Uterus (tissue), 4 donors: Measurements from ENCODE around the gene ASTN2. TPM values are rescaled to one million over a fixed set of nuclear protein-coding genes. Genes with fewer than 3 reads are reported as not detected.

Experiments
- DNase-seq, 2 donors: peaks; one replicate each; pipeline ENCODE4 v3.0.0-alpha.2; 2019 to 2020
- H3K27ac ChIP-seq, 2 donors: fragments of 200-600 bp; sonication (generic); 1 replicate in 1 of 2; 2 replicates in 1 of 2; pipeline ENCODE4 v1.5.1; 2016 to 2018
- H3K27me3 ChIP-seq, 2 donors: fragments of 200-600 bp; sonication (generic); one replicate each; pipeline ENCODE4 v1.5.1; 2018 to 2019; ENCODE audit warnings: control low read depth in 1 of 2
- H3K36me3 ChIP-seq, 2 donors: fragments of 200-600 bp; sonication (generic); one replicate each; pipeline ENCODE4 v1.5.1; 2019; ENCODE audit warnings: control low read depth in 1 of 2
- H3K4me1 ChIP-seq, 2 donors: fragments of 200-600 bp; sonication (generic); one replicate each; pipeline ENCODE4 v1.5.1; 2018 to 2019; ENCODE audit warnings: control low read depth in 1 of 2
- H3K4me3 ChIP-seq, 2 donors: fragments of 200-600 bp; sonication (generic); 1 replicate in 1 of 2; 2 replicates in 1 of 2; pipeline ENCODE4 v1.5.1; 2018 to 2019; ENCODE audit warnings: mild to moderate bottlenecking in 1 of 2
- H3K9me3 ChIP-seq, 2 donors: fragments of 200-600 bp; sonication (generic); one replicate each; pipeline ENCODE4 v1.5.1; 2019; ENCODE audit warnings: control low read depth in 1 of 2
- CTCF ChIP-seq, 4 experiments: fragments of 200-600 bp in 2 of 4; fragments of 450-650 bp in 2 of 4; sonication (generic) in 2 of 4; IDR thresholded peaks; one replicate each; pipeline ENCODE4 v1.5.1; 2016 to 2019; ENCODE audit warnings: antibody characterized with exemption in 4 of 4, mild to moderate bottlenecking in 2 of 4, moderate library complexity in 1 of 4
- POLR2A ChIP-seq, 2 donors: fragments of 450-650 bp; IDR thresholded peaks; one replicate each; pipeline ENCODE4 v1.6.1; 2016; ENCODE audit warnings: antibody characterized with exemption in 2 of 2, mild to moderate bottlenecking in 1 of 2, moderate library complexity in 1 of 2
- intact Hi-C: fragments of 100-400 bp; cut with DNase I; formaldehyde crosslinking; loops from one replicate; pipeline ENCODE4 v1.15.1; 2023; ENCODE audit warnings: low total_unique reads
- total RNA-seq, 4 donors: library from RNA; depleted of rRNA in 3 of 4; stranded (reverse); fragments of >200 nt in 3 of 4; gene quantifications; one replicate each; pipeline versions ENCODE4 v1.1.0 to v1.2.4, GENCODE V29; 2014 to 2023
- donor health status: DM: yes; HTN: yes; CAD: no.

ASTN2 gene
- total RNA-seq, 4 donors from 2014 or later = 1.8 to 8.6 (median 6.7) TPM

DNA sequence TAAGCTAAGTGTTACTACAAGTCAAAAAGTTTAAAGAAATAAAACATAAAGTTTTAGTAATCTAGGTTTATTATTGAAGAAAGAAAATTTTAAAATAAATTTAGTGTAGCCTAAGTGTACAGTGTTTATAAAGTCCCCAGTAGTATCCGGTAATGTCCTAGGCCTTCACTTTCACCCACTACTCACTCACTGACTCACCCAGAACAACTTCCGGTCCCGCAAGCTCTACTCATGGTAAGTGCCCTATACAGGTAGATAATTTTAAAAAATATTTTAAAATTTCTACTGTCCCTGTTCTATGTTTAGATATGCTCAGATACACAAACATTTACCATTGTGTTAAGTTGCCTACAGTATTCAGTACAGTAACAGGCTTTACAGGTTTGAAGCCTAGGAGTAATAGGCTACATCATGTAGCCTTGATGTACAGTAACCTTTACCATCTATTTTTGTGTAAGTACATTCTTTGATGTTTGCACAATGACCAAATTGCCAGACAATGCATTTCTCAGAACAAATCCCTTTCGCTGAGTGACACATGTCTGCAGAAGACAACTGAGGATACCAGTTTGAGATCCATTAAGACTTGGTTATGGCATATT lies 474.1 kb downstream of the ASTN2 start:
- no peaks in the 10 kb centered on the region for H3K27me3 ChIP-seq
- no peak for TF ChIP-seq CTCF (IDR thresholded peaks at IDR 0.05)
- TF ChIP-seq POLR2A (IDR thresholded peaks at IDR 0.05) = no peak
- no peaks in the 10 kb centered on the region for H3K36me3 ChIP-seq
- DNase-seq = no peak
- no peaks in the 10 kb centered on the region for H3K9me3 ChIP-seq
- H3K27ac ChIP-seq = no peak overlapping the region
- intact Hi-C loops = no loop called here
- no peak overlapping the region for H3K4me3 ChIP-seq
- no peaks in the 10 kb centered on the region for H3K4me1 ChIP-seq

DNA sequence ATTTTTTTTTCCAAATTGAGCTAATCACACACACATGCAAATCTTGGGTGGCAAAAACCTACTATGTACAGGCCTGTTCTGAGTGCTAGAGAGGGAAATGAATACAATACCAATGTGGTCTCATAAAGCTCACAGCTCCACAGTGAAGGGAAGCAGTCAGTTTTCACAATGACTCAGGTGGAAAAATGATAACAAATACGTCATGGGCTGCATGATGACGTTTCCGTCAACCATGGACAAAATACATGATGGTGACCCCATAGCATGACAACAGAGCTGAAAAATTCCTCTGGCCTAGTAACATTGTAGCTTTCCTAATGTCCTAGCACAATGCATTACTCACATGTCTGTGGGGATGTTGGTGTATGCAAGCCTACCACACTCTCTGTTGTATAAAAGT lies 475.2 kb downstream of the ASTN2 start:
- intact Hi-C loops = no loop called here
- Histone ChIP-seq H3K36me3 (no peaks in the 10 kb centered on the region), H3K4me3 (no peak overlapping the region), H3K27ac (no peak overlapping the region), H3K27me3 (no peaks in the 10 kb centered on the region), H3K4me1 (no peaks in the 10 kb centered on the region), H3K9me3 (no peaks in the 10 kb centered on the region)
- DNase-seq = no peak
- TF ChIP-seq CTCF (IDR thresholded peaks at IDR 0.05) = no peak
- TF ChIP-seq POLR2A (IDR thresholded peaks at IDR 0.05) = no peak

DNA sequence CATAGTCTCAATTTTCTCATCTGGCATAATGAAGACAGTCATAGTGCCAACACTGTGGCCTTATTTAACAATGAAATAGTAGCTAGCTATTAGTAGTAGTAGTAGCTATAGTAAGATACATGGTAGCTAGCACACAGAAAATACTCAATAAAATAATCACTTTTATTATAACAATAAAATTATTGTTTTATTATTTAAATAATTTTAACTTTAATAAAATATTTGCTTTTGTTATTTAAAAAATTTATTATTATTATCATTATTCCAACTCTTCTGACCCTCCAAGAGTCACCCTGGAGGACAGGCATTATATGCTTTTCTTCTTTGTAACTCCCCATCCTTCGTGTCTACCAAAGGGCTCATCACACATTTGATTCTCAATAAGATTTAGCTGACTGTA lies 475.7 kb downstream of the ASTN2 start:
- Histone ChIP-seq H3K27me3 (no peaks in the 10 kb centered on the region), H3K4me1 (no peaks in the 10 kb centered on the region), H3K27ac (no peak overlapping the region), H3K4me3 (no peak overlapping the region), H3K9me3 (no peaks in the 10 kb centered on the region), H3K36me3 (no peaks in the 10 kb centered on the region)
- intact Hi-C loops = no loop called here
- TF ChIP-seq POLR2A (IDR thresholded peaks at IDR 0.05) (no peak), CTCF (IDR thresholded peaks at IDR 0.05) (no peak)
- DNase-seq = no peak

DNA sequence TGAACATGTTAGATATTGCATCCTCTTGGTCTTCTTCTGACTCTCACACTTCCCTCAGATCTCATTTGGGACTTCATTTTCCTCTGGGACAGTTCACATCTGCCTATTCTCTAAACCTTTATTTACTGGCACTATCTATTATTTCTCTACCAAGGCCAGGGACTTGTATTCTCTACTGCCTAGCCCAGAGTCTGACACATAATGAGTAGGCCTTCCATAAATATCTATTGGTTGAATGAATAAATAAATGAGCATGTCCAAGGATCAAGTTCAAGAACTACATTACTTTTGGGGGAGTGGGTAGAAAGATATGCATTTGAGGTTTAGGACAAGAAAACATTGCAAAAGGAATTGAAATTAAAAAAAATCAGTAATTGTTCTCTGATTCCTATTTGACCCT lies 477.5 kb downstream of the ASTN2 start:
- H3K27ac ChIP-seq = no peak overlapping the region
- H3K9me3 ChIP-seq = no peaks in the 10 kb centered on the region
- H3K36me3 ChIP-seq = no peaks in the 10 kb centered on the region
- H3K4me1 ChIP-seq = no peaks in the 10 kb centered on the region
- intact Hi-C loops = no loop called here
- TF ChIP-seq POLR2A (IDR thresholded peaks at IDR 0.05) (no peak), CTCF (IDR thresholded peaks at IDR 0.05) (no peak)
- no peak overlapping the region for H3K4me3 ChIP-seq
- no peaks in the 10 kb centered on the region for H3K27me3 ChIP-seq
- no peak for DNase-seq

GRCh38 chr9:116935149-116935897 lies 479.5 kb downstream of the ASTN2 start:
- no peak for TF ChIP-seq POLR2A (IDR thresholded peaks at IDR 0.05)
- TF ChIP-seq CTCF (IDR thresholded peaks at IDR 0.05) = no peak
- no peak overlapping the region for H3K4me3 ChIP-seq
- H3K27ac ChIP-seq = no peak overlapping the region
- H3K27me3 ChIP-seq = no peaks in the 10 kb centered on the region
- no peaks in the 10 kb centered on the region for H3K9me3 ChIP-seq
- no peaks in the 10 kb centered on the region for H3K4me1 ChIP-seq
- intact Hi-C loops = no loop called here
- no peak for DNase-seq
- no peaks in the 10 kb centered on the region for H3K36me3 ChIP-seq
